H1 (cell line): ENCODE measurements around the gene TACC2. TPM values are rescaled to one million over a fixed set of nuclear protein-coding genes. Genes with fewer than 3 reads are reported as not detected.

Experiments
- CTCF ChIA-PET: fragments of 300-600 bp; sonication (Branson Sonifier 250); formaldehyde crosslinking; loops from one replicate; lab custom pipeline; 2021; ENCODE audit not compliant: partially characterized antibody; lab: Charles Lee
- POLR2A ChIA-PET: fragments of 300-600 bp; sonication (Branson Sonifier 250); formaldehyde crosslinking; loops from one replicate; lab custom pipeline; 2021; ENCODE audit warnings: inconsistent platforms; ENCODE audit not compliant: partially characterized antibody; lab: Charles Lee
- DNase-seq, 2 experiments: peaks; one replicate each; pipeline versions ENCODE4 v3.0.0 to v3.0.0-alpha.2; 2010 to 2022; ENCODE audit warnings: low spot score in 2 of 2, low read depth in 1 of 2, mixed read lengths in 1 of 2
- FAIRE-seq: peaks from 2 replicates; lab custom pipeline; 2011; peaks lifted over from hg19 to GRCh38; lab: Jason Lieb, UNC
- H2AFZ ChIP-seq: 2 replicates; pipeline ENCODE4 v1.8.1; 2012; ENCODE audit warnings: low read length, inconsistent platforms
- H2AK5ac ChIP-seq: 2 replicates; pipeline ENCODE4 v1.6.1; 2013; ENCODE audit warnings: low read depth, low read length
- H2BK120ac ChIP-seq: replicated peaks from 2 replicates; pipeline ENCODE3; 2013; ENCODE audit warnings: low read depth, low read length, inconsistent platforms
- H2BK12ac ChIP-seq: 2 replicates; pipeline ENCODE4 v1.6.1; 2013; ENCODE audit warnings: low read depth, low read length
- H2BK15ac ChIP-seq: 2 replicates; pipeline ENCODE4 v1.6.1; 2013; ENCODE audit warnings: low read length
- H2BK20ac ChIP-seq: 2 replicates; pipeline ENCODE4 v1.6.1; 2013; ENCODE audit warnings: low read length
- H2BK5ac ChIP-seq: 2 replicates; pipeline ENCODE4 v1.6.1; 2013; ENCODE audit warnings: low read depth, low read length
- H3K14ac ChIP-seq: 2 replicates; pipeline ENCODE4 v1.6.1; 2013; ENCODE audit warnings: inconsistent platforms; ENCODE audit not compliant: insufficient read length
- H3K18ac ChIP-seq: 2 replicates; pipeline ENCODE4 v1.6.1; 2013; ENCODE audit warnings: low read length; ENCODE audit errors: extremely low read depth
- H3K23ac ChIP-seq: 2 replicates; pipeline ENCODE4 v1.6.1; 2013; ENCODE audit warnings: inconsistent platforms; ENCODE audit not compliant: insufficient read length
- H3K23me2 ChIP-seq: 2 replicates; pipeline ENCODE4 v1.6.1; 2013; ENCODE audit warnings: low read depth, low read length
- H3K27ac ChIP-seq: 2 replicates; pipeline ENCODE4 v1.6.1; 2011; ENCODE audit warnings: low read depth, low read length, inconsistent platforms
- H3K27me3 ChIP-seq, 4 experiments: replicated peaks in 1 of 4; 1 replicate in 1 of 4; 2 replicates in 3 of 4; pipeline versions ENCODE4 v1.6.1 to v1.8.1; 2011 to 2013; ENCODE audit warnings: low read length in 3 of 4, mild to moderate bottlenecking in 3 of 4, inconsistent platforms in 2 of 4, mixed read lengths in 2 of 4, moderate library complexity in 1 of 4; ENCODE audit not compliant: control insufficient read depth in 3 of 4, insufficient read depth in 3 of 4; ENCODE audit errors: extremely low read depth in 1 of 4
- H3K36me3 ChIP-seq, 4 experiments: 2 replicates each; pipeline versions ENCODE4 v1.6.1 to v1.8.1; 2011 to 2013; ENCODE audit warnings: mild to moderate bottlenecking in 4 of 4, low read length in 3 of 4, moderate library complexity in 2 of 4, control low read depth in 1 of 4, inconsistent platforms in 1 of 4; ENCODE audit not compliant: insufficient read depth in 4 of 4, control insufficient read depth in 2 of 4
- H3K4ac ChIP-seq: replicated peaks from 2 replicates; pipeline ENCODE3; 2013; ENCODE audit warnings: low read length, low read depth, mixed read lengths, inconsistent platforms; ENCODE audit not compliant: insufficient read length
- H3K4me1 ChIP-seq, 4 experiments: replicated peaks in 1 of 4; 1 replicate in 1 of 4; 2 replicates in 3 of 4; pipeline versions ENCODE4 v1.6.1 to v1.8.1; 2011 to 2013; ENCODE audit warnings: low read length in 3 of 4, inconsistent platforms in 2 of 4, mixed read lengths in 1 of 4; ENCODE audit not compliant: insufficient read depth in 4 of 4, control insufficient read depth in 3 of 4
- H3K4me2 ChIP-seq, 2 experiments: 2 replicates each; pipeline versions ENCODE4 v1.6.1 to v1.8.1; 2011 to 2013; ENCODE audit warnings: low read depth in 2 of 2, low read length in 2 of 2, control low read depth in 1 of 2, inconsistent platforms in 1 of 2, mild to moderate bottlenecking in 1 of 2; ENCODE audit not compliant: insufficient read depth in 1 of 2
- H3K4me3 ChIP-seq, 4 experiments: fragments of 200-600, 300-600 bp in 1 of 4; sonication (generic), shearing (Covaris generic), sonication (Bioruptor Twin) in 1 of 4; 2 replicates each; pipeline versions ENCODE4 v1.5.1 to v1.8.1; 2011 to 2016; ENCODE audit warnings: low read length in 4 of 4, low read depth in 3 of 4, control low read depth in 2 of 4, inconsistent platforms in 2 of 4, mild to moderate bottlenecking in 2 of 4, mixed read lengths in 1 of 4, moderate library complexity in 1 of 4; ENCODE audit not compliant: insufficient read depth in 2 of 4; ENCODE audit errors: extremely low read depth in 1 of 4
- H3K56ac ChIP-seq: replicated peaks from 2 replicates; pipeline ENCODE3; 2013; ENCODE audit warnings: low read depth, mild to moderate bottlenecking, mixed read lengths, low read length, inconsistent platforms; ENCODE audit not compliant: insufficient read length
- H3K79me1 ChIP-seq: 2 replicates; pipeline ENCODE4 v1.6.1; 2013; ENCODE audit warnings: low read depth, low read length, control low read depth
- H3K79me2 ChIP-seq, 2 experiments: 2 replicates each; pipeline versions ENCODE4 v1.6.1 to v1.8.1; 2012 to 2013; ENCODE audit warnings: low read length in 2 of 2, mild to moderate bottlenecking in 2 of 2, inconsistent platforms in 1 of 2; ENCODE audit not compliant: insufficient read depth in 2 of 2, control insufficient read depth in 1 of 2
- H3K9ac ChIP-seq, 4 experiments: replicated peaks in 1 of 4; 1 replicate in 1 of 4; 2 replicates in 3 of 4; pipeline versions ENCODE4 v1.6.1 to v1.8.1; 2011 to 2013; ENCODE audit warnings: low read depth in 3 of 4, low read length in 3 of 4, control low read depth in 2 of 4, mild to moderate bottlenecking in 2 of 4, moderate library complexity in 2 of 4, inconsistent platforms in 1 of 4; ENCODE audit errors: extremely low read depth in 1 of 4
- H3K9me3 ChIP-seq, 2 experiments: 2 replicates each; pipeline versions ENCODE4 v1.6.1 to v1.8.1; 2012 to 2013; ENCODE audit warnings: mild to moderate bottlenecking in 2 of 2, moderate library complexity in 2 of 2, control low read depth in 1 of 2, inconsistent platforms in 1 of 2, low read depth in 1 of 2, low read length in 1 of 2, mixed read lengths in 1 of 2; ENCODE audit not compliant: insufficient read depth in 2 of 2
- H4K20me1 ChIP-seq, 2 experiments: replicated peaks in 1 of 2; 2 replicates each; pipeline versions ENCODE3 to v1.8.1; 2011 to 2013; ENCODE audit warnings: inconsistent platforms in 2 of 2, low read length in 2 of 2, mild to moderate bottlenecking in 1 of 2; ENCODE audit not compliant: insufficient read depth in 2 of 2, control insufficient read depth in 1 of 2
- H4K5ac ChIP-seq: 2 replicates; pipeline ENCODE4 v1.6.1; 2013; ENCODE audit warnings: low read length, low read depth, mixed read lengths, inconsistent platforms; ENCODE audit not compliant: insufficient read length
- H4K8ac ChIP-seq: 2 replicates; pipeline ENCODE4 v1.8.0; 2013; ENCODE audit warnings: mild to moderate bottlenecking, moderate library complexity, low read length, inconsistent platforms; ENCODE audit not compliant: insufficient read depth; ENCODE audit errors: extremely low read depth
- H4K91ac ChIP-seq: replicated peaks from 2 replicates; pipeline ENCODE3; 2013; ENCODE audit warnings: low read length, mixed read lengths, inconsistent platforms; ENCODE audit not compliant: insufficient read length
- CBX8 ChIP-seq: fragments of 300-800, 300-1000 bp; sonication (generic); IDR thresholded peaks from 2 replicates; pipeline ENCODE4 v1.7.1; 2016; ENCODE audit warnings: low read depth, low read length, borderline replicate concordance
- WGBS, 2 experiments: shearing (Covaris generic) in 1 of 2; methylation state at CpG; one replicate each; pipeline versions ENCODE4 v1.1.6 to v1.1.7; 2013 to 2015; ENCODE audit warnings: low lambda C conversion rate in 2 of 2, mixed read lengths in 2 of 2, inconsistent platforms in 1 of 2, low coverage in 1 of 2, missing lambda C conversion rate in 1 of 2; ENCODE audit not compliant: insufficient replicate concordance in 2 of 2, insufficient coverage in 1 of 2, insufficient read length in 1 of 2; ENCODE audit errors: extremely low coverage in 1 of 2, missing lambda C conversion rate in 1 of 2; 5-methylcytosine and 5-hydroxymethylcytosine counted together
- polyA plus RNA-seq, 7 experiments: library from polyadenylated mRNA; depleted of rRNA in 3 of 7; stranded (reverse) in 5 of 7; unstranded in 2 of 7; fragments of >200 nt in 5 of 7; fragments of 200-250 nt in 2 of 7; gene quantifications; 1 replicate in 5 of 7; 2 replicates in 1 of 7; 4 replicates in 1 of 7; pipeline versions ENCODE4 v1.2.1 to v1.2.3, GENCODE V29; 2011 to 2013; ENCODE audit warnings: missing spikeins in 2 of 7, mixed read lengths in 2 of 7
- total RNA-seq: library from RNA; stranded (reverse); fragmentation: NEBNext Ultra II Directional; extraction: Animal tissue kit (Norgen Biotek cat#: 25700); gene quantifications from 2 replicates; pipeline ENCODE4 v1.2.1, GENCODE V29; 2021

The TACC2 gene
- total and polyA plus RNA-seq, 2 of the 8 experiments (the other 6 are each of a cell fraction or from before 2014, with no cell fraction given) = 21.2 to 46.6 TPM

DNA sequence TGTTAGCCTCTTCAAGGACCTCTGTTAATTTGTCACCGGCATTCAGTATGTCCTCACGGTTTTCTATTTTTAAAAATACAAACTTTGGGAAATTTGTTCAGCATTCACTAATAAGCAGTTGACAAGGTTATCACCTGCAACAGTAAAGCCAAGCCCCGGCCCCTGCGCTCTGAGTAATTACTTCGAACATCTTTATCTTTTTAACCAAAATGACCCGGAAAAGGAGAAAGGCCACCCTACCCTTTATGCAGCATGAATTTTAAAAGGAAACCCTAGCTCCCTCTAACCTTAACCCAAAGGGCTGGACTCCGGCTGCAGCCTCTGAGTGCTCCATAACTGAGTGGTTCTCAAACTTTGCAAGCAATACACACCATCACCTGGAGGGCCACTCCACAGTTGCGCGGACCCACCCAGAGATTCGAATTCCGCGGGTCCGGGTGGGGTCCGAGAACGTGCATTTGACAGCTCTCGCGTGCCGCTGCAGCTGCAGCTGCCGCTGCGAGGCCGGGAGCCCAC, 14.9 kb upstream of the TACC2 start:
- H3K27ac ChIP-seq = peak overlapping the region; percentile 91; the same call in 1 of the 2 replicates
- POLR2A ChIA-PET = interaction anchor here (0.6 to 3.5 kb wide), 12 partner anchors 9 to 249 kb away, joined by 3 to 18 read pairs (median 4); partner anchors contain the start of genes ATE1 and TACC2
- TF ChIP-seq CBX8 = no peak

More for the DNA sequence above, 14.9 kb upstream of the TACC2 start:
- Histone ChIP-seq H3K4me1 (peaks cover 0 to 3% (median 1%) of the 10 kb centered on the region in 4 experiments; a peak in 2 of 7 replicates), H3K9ac (peak overlapping the region; percentile 29 to 94 (median 90); a peak in 6 of 7 replicates), H3K4me2 (peak overlapping the region; percentile 70 to 81), H3K36me3 (peaks cover 6 to 17% (median 7%) of the 10 kb centered on the region in 4 experiments; a peak in 6 of 8 replicates), H4K8ac (peak overlapping the region; percentile 80; the same call in 1 of the 2 replicates), H2BK12ac (no peak overlapping the region), H2AFZ (no peak overlapping the region), H3K79me2 (peaks cover 0 to 16% of the 10 kb centered on the region in 2 experiments; a peak in 2 of 4 replicates), H4K91ac (no peak overlapping the region), H2BK15ac (no peak overlapping the region), H3K9me3 (peaks cover 18 to 29% of the 10 kb centered on the region in 2 experiments), H3K56ac (peak overlapping the region; percentile 18), H4K5ac (no peak overlapping the region), H3K27me3 (no peaks in the 10 kb centered on the region), H3K79me1 (peaks cover 3% of the 10 kb centered on the region; the same call in 1 of the 2 replicates), H3K14ac (no peak overlapping the region), H2BK20ac (no peak overlapping the region), H2AK5ac (0 out of 2 replicates have a peak overlapping the region, but pooled peaks have one; percentile 15), H3K23me2 (peaks cover 8% of the 10 kb centered on the region; the same call in 1 of the 2 replicates), H3K18ac (no peak overlapping the region), H2BK120ac (no peak overlapping the region), H3K4me3 (peak overlapping the region; percentile 77 to 93 (median 83)), H4K20me1 (peaks cover 0 to 1% of the 10 kb centered on the region in 2 experiments), H3K23ac (no peak overlapping the region), H2BK5ac (0 out of 2 replicates have a peak overlapping the region, but pooled peaks have one; percentile 28), H3K4ac (no peak overlapping the region)
- WGBS, 2 experiments = 19% methylated on average over 21 of the region's 21 CpGs; no CpG with 5 or more reads in 1 of the 2 experiments
- FAIRE-seq (no peak), DNase-seq (no peak)
- CTCF ChIA-PET = interaction anchor here (0.9 to 1.9 kb wide), 5 partner anchors 9 to 78 kb away, joined by 4 to 7 read pairs (median 5); no protein-coding TSS in a partner anchor
